Stomach (tissue), 4 donors: ENCODE results near the gene FXYD3.

Experiments used
- EP300 ChIP-seq: sonication (generic); formaldehyde crosslinking; IDR thresholded peaks from one replicate; pipeline ENCODE4 v1.6.1; 2017; ENCODE audit warnings: antibody characterized with exemption
- POLR2A ChIP-seq, 4 donors: fragments of 450-650 bp; IDR thresholded peaks; one replicate each; pipeline ENCODE4 v1.6.1; 2016; ENCODE audit warnings: antibody characterized with exemption in 4 of 4, control low read depth in 2 of 4, mild to moderate bottlenecking in 1 of 4, moderate library complexity in 1 of 4
- TF ChIP-seq, protein P1 (sequence below), 7 experiments: fragments of 450-650 bp in 4 of 7; fragments of 200-600 bp in 3 of 7; sonication (generic) in 3 of 7; IDR thresholded peaks; one replicate each; pipeline ENCODE4 v1.5.1; 2016 to 2019; ENCODE audit warnings: antibody characterized with exemption in 7 of 7, control low read depth in 2 of 7, mild to moderate bottlenecking in 1 of 7

- no peak for TF ChIP-seq EP300
- TF ChIP-seq POLR2A (IDR thresholded peaks at IDR 0.05): no peak
- TF ChIP-seq, protein P1, sequence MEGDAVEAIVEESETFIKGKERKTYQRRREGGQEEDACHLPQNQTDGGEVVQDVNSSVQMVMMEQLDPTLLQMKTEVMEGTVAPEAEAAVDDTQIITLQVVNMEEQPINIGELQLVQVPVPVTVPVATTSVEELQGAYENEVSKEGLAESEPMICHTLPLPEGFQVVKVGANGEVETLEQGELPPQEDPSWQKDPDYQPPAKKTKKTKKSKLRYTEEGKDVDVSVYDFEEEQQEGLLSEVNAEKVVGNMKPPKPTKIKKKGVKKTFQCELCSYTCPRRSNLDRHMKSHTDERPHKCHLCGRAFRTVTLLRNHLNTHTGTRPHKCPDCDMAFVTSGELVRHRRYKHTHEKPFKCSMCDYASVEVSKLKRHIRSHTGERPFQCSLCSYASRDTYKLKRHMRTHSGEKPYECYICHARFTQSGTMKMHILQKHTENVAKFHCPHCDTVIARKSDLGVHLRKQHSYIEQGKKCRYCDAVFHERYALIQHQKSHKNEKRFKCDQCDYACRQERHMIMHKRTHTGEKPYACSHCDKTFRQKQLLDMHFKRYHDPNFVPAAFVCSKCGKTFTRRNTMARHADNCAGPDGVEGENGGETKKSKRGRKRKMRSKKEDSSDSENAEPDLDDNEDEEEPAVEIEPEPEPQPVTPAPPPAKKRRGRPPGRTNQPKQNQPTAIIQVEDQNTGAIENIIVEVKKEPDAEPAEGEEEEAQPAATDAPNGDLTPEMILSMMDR (IDR thresholded peaks at IDR 0.05): no peak
Measured at GRCh38 chr19:35150445-35150844, 34.8 kb downstream of the FXYD3 start.
